Measurements from ENCODE around the gene SMAD3.
"Not testable (repeated sequence)": the region's sequence is repeated elsewhere in the genome, so short reads cannot be mapped to it uniquely, and the experiment has no call there.

SMAD3 gene

GRCh38 chr15:67150023-67150860 lies 84.8 kb downstream of the SMAD3 start:
- TF ChIP-seq POLR2AphosphoS5 (IDR thresholded peaks at IDR 0.05; ENCODE audit: low read depth) (no peak), SPI1 (IDR thresholded peaks at IDR 0.05; ENCODE audit: borderline replicate concordance, low read depth) (peak; percentile 40; the same call in 1 of the 2 replicates)
- peak overlapping the region; percentile 17 for H3K4me3 ChIP-seq (replicated peaks; ENCODE audit: insufficient read depth, low read length)
- H3K27me3 ChIP-seq (ENCODE audit: insufficient read depth, poor library complexity, severe bottlenecking) = no peaks in the 10 kb centered on the region
- 0 out of 2 replicates have a peak overlapping the region, but pooled peaks have one; percentile 13 for H3K27ac ChIP-seq (replicated peaks)
- DNase-seq (ENCODE audit: low read depth in 1 of 2, low spot score in 1 of 2) = peak; percentile 22 to 83

- H3K27ac ChIP-seq (replicated peaks) = no peak overlapping the region
- H3K27me3 ChIP-seq (ENCODE audit: insufficient read depth, poor library complexity, severe bottlenecking) = no peaks in the 10 kb centered on the region
- DNase-seq (ENCODE audit: low read depth in 1 of 2, low spot score in 1 of 2) = no peak
- H3K4me3 ChIP-seq (replicated peaks; ENCODE audit: insufficient read depth, low read length) = no peak overlapping the region
- TF ChIP-seq SPI1 (IDR thresholded peaks at IDR 0.05; ENCODE audit: borderline replicate concordance, low read depth) = no peak
- TF ChIP-seq REST (IDR thresholded peaks at IDR 0.05; ENCODE audit: insufficient replicate concordance, low read depth) = no peak
- no peak for TF ChIP-seq POLR2AphosphoS5 (IDR thresholded peaks at IDR 0.05; ENCODE audit: low read depth)
- TF ChIP-seq GABPA (IDR thresholded peaks at IDR 0.05; ENCODE audit: low read depth) = no peak
- no peak for TF ChIP-seq CTCF (IDR thresholded peaks at IDR 0.05; ENCODE audit: insufficient read depth, low read length)
Observed at GRCh38 chr15:67152429-67152828, 87.0 kb downstream of the SMAD3 start.

GRCh38 chr15:67153044-67153443 lies 87.6 kb downstream of the SMAD3 start:
- not testable (repeated sequence) for H3K27ac ChIP-seq (replicated peaks); DNase-seq (ENCODE audit: low read depth in 1 of 2, low spot score in 1 of 2); H3K27me3 ChIP-seq (ENCODE audit: insufficient read depth, poor library complexity, severe bottlenecking)

GRCh38 chr15:67154249-67154648 lies 88.8 kb downstream of the SMAD3 start:
- DNase-seq (ENCODE audit: low read depth in 1 of 2, low spot score in 1 of 2) = no peak
- Histone ChIP-seq H3K27ac (replicated peaks) (no peak overlapping the region), H3K27me3 (ENCODE audit: insufficient read depth, poor library complexity, severe bottlenecking) (no peaks in the 10 kb centered on the region), H3K4me3 (replicated peaks; ENCODE audit: insufficient read depth, low read length) (no peak overlapping the region)
- TF ChIP-seq CTCF (IDR thresholded peaks at IDR 0.05; ENCODE audit: insufficient read depth, low read length) = no peak
- no peak for TF ChIP-seq GABPA (IDR thresholded peaks at IDR 0.05; ENCODE audit: low read depth)
- no peak for TF ChIP-seq POLR2AphosphoS5 (IDR thresholded peaks at IDR 0.05; ENCODE audit: low read depth)
- no peak for TF ChIP-seq SPI1 (IDR thresholded peaks at IDR 0.05; ENCODE audit: borderline replicate concordance, low read depth)
- no peak for TF ChIP-seq REST (IDR thresholded peaks at IDR 0.05; ENCODE audit: insufficient replicate concordance, low read depth)

More at GRCh38 chr15:67153044-67153443, 87.6 kb downstream of the SMAD3 start:
- H3K4me3 ChIP-seq (replicated peaks; ENCODE audit: insufficient read depth, low read length) = not testable (repeated sequence)
